DMS53 treated with DMSO at 0.1 percent for 48 hours (cell line): Measurements from ENCODE around the gene ITGB5.
A peak's percentile ranks its signal among the peaks of the same experiment; 100 is the strongest.

Source experiments
- DNase-seq: peaks from one replicate; lab custom pipeline; 2025; ENCODE audit not compliant: unreplicated experiment; lab: John Stamatoyannopoulos, UW

Gene ITGB5

DNA sequence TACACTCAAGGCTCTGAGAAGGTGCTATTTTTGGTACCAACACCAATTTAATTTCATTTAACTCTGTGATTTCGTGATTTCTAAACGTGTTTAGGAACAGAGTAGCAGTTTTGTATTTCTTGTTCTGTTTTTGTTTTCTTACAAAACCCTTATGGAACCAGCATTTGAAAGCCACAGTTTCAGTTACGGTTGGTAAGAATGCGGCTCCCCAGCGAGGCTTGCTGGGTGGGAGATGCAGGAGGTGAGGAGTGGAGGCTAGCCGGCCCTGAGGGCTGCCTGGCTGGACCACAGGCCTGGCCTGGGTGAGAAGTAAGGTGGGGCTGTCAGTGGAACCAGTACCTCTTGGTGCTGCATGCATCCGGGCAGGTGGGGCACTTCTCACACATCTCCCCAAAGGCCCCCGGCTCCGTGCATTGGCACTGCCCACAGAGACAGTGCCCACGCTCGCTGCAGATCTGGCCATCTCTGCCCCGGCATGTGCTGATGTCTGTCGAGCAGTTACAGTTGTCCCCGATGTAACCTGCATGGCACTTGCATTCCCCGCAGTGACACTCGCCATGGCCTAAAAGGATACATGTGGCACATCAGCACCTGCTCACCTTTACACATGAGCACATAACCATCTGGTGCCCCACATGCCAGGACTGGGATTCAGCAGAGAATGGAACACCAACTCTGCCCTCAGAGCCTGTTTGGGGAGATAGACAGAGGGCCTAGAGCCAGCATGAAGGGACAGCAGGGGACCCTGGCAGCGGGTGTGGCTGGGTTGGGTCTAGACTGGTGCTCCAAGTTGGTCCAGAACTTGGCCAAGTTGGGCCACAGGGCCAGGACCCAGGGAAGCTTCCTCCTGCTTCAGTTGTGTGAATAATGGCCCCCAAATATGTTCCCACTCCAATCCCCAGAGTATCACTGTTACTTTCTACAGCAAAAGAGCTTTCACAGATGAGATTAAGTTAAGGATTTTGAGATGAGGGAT is 113.5 kb downstream of the ITGB5 start:
- no peak for DNase-seq

- no peak for DNase-seq
Measured at GRCh38 chr3:124772081-124772831, 114.9 kb downstream of the ITGB5 start.

DNA sequence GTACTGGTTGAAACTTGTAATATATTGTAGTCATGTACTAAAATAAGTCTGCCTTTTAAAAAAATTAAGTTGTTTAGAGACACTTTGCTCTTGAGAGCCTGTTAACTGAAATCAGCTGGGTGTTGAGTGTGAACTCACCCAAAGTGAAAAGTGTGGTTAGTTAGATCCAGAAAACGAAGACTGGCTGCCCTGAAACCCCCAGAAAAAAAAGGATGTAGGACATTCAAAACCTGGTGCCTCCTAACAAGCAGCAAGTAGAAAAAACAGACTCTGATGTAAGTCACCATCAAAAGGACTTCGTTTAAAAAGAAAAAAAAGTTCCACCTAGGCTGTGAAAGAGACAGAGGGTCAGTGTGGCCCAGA is 116.1 kb downstream of the ITGB5 start:
- no peak for DNase-seq

DNA sequence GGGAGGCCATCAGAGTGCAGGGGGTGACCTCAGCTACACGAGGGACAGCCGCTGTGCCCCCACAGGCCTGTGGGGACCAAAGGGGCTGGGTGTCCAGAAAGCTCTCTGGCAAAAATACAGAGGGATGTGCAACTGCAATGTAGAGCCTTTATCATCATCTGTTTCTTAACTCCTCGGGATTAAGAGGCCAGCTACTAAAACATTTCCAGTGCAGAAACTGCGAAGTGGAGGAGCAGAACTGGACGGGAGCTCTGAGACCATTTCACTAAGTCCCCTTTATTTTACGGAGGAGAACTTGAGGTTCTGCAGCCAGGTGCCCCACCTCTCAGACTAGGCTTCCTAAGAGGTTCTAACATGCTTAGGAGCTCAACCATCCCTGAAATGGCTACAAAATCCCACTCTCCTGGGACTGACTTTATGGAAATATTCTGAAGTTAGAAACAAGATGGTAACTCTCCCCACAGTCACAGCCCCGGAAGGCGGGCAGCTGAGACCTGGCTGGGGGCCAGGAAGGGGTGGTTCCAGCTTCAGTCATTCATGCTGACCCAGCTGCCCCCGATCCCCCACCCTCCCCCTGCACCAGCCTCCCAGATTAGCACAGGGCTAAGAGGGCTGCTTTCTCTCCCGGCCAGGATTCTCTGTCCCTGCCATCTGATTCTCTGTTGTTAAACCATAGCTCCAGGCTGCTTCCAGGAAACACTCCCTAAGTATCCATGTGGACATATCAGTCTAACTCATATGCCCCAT is 116.7 kb downstream of the ITGB5 start:
- no peak for DNase-seq

DNA sequence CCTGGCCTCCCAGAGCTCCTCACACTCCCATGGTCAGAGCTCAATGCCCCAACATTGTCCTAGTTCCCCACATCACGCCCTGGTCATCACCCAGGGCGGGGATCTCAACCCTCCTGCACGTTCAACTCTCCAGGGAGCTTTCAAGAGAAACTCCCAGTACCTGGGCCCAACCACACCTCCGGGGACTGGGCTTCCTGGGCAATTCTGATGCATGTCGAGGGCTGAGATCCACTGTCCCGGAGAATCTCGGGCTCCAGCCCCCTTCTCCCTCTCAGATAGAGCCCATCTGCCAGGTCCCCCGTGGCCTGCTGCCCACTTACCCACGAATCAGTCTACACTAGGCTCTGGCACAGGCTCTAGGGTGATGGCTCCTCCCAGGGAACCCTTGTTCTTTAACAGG is 117.7 kb downstream of the ITGB5 start:
- no peak for DNase-seq

DNA sequence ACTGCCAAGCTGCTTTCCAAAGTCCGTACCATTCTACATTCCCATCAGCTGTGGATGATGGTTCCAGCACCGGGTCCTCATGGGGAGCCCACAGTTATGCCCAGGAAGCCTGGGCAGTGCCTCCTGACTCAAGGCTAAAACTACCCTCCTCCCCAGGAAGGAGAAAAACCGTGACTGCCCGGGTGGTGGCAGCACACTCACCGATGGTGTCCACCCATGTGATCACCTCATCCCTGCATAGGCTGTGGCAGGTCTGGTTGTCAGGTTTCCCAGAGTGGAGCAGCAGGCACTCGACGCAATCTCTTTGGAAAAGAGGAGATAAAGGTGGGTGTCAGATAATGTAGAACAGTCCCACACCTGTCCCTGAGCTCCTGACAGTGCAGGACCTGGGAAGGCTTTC is 118.4 kb downstream of the ITGB5 start:
- peak; percentile 6 for DNase-seq

DNA sequence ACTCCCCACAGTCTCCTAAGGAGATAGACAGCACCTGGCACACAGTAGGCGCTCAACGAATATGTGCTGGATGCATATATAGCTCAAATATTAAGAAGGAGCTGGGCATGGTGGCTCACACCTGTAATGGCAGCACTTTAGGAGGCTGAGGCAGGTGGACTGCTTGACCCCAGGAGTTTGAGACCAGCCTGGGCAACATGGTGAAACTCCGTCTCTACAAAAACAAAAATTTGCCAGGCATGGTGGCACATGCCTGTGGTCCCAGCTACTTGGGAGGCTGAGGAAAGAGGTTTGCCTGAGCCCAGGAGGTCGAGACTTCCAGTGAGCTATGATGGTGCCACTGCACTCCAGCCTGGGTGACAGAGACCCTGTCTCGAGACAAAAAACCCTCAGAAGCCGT is 119.5 kb downstream of the ITGB5 start:
- no peak for DNase-seq

- no peak for DNase-seq
Measured at GRCh38 chr3:124767264-124767663, 119.9 kb downstream of the ITGB5 start.

GRCh38 chr3:124766113-124767095 is 120.8 kb downstream of the ITGB5 start:
- no peak for DNase-seq

DNA sequence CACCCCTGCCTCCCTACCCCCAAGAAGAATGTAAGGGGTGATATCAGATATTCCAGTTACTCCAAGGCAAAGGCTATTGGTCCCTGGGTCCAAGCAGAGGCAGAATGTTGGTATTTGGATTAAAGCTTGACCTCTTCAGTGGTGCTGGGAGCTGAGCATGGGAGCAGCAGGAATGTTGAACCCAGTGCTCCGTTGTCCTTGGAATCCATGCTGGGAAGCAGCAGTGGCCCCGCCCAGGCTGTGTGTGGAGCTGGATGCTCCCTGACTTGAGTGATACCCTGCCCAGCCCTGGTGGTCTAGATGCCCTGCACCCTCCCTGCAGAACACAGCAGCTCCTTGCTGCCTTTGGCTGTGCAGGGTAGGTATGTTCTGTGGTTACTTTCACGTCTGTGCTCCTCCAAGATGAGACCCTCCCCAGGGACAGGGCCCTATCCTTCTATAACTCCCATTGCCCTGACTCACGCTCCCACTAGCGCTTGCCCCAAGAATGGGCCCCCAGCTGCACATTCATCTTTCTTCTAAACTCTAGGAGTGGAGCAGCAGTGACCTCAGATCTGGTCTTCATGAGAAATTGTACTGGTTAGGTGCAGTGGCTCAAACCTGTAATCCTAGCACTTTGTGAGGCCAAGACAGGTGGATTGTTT is 121.8 kb downstream of the ITGB5 start:
- no peak for DNase-seq

DNA sequence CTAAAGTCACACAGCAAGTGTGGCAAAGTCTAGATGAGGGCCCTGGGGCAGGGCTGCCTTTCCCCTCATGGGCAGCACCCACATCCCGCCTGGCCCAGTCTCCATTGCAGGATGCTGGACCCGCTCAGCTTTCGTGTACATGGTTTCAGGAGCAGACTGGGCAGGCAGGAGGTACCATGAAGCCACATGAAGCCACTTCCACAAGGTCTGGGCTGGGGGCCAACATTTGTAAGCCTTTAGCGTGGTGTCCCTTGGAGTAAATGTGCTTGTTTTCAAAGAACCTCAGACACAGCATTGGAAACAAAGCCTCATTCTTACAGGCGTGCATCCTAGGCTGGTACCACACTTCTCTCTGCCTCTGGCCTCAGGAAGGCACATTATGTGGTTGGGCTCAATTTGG is 122.4 kb downstream of the ITGB5 start:
- DNase-seq = no peak

DNA sequence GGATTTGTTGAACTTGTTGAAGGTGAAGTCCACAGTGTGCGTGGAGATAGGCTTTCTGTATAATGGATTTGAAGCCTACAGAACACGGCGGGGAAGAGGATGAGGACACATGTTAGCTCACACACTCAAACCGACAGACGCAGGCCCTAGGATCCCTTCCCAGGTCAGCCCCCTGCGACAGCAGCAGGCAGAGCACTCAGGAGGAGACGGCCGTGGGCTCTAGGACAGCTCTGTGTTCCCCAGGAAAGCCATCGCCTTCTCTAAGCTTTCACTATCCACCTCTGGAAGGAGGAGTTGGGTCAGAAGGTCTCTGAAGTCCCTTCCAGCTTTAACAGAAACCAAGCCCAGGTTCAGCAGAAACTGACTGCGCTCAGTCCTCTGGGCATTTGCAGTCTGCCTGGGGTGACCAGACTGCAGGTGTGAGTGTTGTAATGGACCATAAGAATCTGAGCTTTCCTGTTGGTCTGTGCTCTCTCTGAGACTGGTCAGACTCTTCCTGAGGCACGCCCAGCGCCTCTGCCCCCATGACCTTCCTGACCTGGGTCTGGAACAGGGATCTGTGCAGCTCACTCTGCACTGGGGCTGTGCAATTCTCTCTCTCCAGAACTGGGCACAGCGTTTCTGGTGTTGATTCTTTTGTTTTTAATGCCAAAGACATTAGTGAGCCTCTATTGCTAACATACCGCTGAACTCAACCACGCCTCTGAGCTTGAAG is 123.4 kb downstream of the ITGB5 start:
- no peak for DNase-seq

DNA sequence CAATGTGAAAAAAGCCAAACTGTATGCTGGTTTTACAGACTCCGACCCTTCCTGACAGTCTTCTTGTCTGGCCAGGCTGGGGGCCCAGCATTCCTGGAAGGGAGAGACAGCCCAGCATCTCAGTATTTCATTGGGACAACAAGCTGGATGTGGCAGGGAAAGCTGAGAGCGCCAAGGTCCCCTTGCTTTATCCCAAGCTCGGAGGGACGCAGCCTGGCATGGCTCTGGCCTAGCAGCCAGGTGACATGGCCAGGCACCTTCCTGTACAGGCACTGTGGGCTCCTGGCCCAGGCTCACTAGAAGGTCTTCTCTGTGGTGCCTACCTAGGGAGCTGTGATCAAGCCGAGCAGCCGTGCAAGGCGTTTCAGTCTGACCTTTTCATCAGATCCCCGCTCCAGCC is 124.0 kb downstream of the ITGB5 start:
- no peak for DNase-seq

DNA sequence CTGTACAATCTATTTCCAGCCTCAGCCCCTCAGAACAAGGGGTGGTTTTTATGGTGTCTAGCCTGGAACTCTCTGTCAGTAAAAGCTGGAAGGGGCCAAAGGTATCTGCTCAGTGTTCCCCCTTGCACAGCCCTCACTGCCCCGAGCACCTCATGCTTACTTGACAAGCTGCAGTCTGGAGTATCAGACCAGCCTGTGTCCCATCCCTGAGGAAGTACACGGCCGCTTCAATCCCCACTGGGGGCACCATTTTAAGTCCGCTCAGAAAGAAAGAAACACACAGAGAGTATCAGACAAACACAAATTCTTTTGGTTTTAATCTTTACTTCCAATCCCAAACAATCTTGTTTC is 124.5 kb downstream of the ITGB5 start:
- DNase-seq = no peak

DNA sequence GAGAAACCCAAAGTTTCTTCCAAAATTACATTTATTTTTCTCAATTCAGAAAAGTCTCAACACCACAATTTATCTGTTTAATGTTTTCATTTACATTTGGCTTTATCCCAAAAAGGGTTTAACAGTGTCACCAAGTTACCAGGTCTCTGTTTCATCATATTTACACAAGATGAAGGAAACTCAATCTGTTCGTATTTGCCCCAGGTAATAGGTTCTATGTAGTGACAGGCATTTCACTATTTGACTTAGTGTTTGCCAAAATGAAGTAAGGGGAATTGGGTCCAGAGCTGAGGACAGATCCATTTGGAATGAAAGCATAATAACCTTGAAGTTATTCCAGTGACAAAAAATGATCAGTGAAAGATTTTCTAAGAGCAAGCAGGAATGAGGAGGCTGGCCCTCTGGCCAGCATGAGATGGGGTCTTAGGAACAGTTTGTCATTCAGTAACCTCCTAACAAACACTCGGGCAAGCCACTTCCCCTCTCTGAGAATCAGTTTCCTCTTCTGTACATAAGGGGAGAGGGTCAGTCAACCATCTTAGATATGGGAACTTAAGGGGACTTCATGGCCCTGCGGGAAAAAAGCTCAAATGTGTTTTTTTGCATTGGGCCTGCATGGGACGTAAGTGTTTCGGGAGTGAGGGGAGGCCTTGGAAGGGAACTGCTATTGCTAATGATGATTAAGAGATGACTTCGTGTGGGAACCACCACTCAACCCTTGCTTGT is 125.1 kb downstream of the ITGB5 start:
- no peak for DNase-seq

GRCh38 chr3:124761250-124761796 is 125.8 kb downstream of the ITGB5 start:
- peak; percentile 20 for DNase-seq

- no peak for DNase-seq
Measured at GRCh38 chr3:124760601-124761000, 126.6 kb downstream of the ITGB5 start.

GRCh38 chr3:124759666-124760401 is 127.3 kb downstream of the ITGB5 start:
- DNase-seq = no peak
